HCT116 (cell line): Measurements from ENCODE around the gene NAA80. TPM values are rescaled to one million over a fixed set of nuclear protein-coding genes. Genes with fewer than 3 reads are reported as not detected.

Source experiments
- ATAC-seq: fragments of 200-7000 bp; cut with Tn5 transposase; 2 replicates; pipeline ENCODE4 v1.9.1; 2020; ENCODE audit warnings: mild to moderate bottlenecking, moderate library complexity
- Bru-seq: library from RNA; stranded (reverse); fragments of 400-500 nt; gene quantifications from one replicate; lab custom pipeline; 2021; lab: Mats Ljungman, UMichigan
- BruChase-seq, 2 experiments: library from RNA; stranded (reverse); fragments of 400-500 nt; gene quantifications; one replicate each; lab custom pipeline; 2021; lab: Mats Ljungman, UMichigan
- BruUV-seq: library from RNA; stranded (reverse); fragments of 400-500 nt; replicated peaks from 2 replicates; lab custom pipeline; 2021; lab: Mats Ljungman, UMichigan
- CTCF ChIA-PET: fragments of 300-600 bp; sonication (Branson Sonifier 250); formaldehyde crosslinking; loops from one replicate; lab custom pipeline; 2021; ENCODE audit warnings: antibody characterized with exemption; lab: Charles Lee
- POLR2A ChIA-PET: fragments of 300-600, 350-600 bp; sonication (Branson Sonifier 250); formaldehyde crosslinking; loops from one replicate; lab custom pipeline; 2021; ENCODE audit warnings: antibody characterized with exemption; lab: Charles Lee
- RAD21 ChIA-PET, 2 experiments: fragments of 300-600 bp; sonication (Branson Sonifier 250); formaldehyde crosslinking; loops; one replicate each; lab custom pipeline; 2023; ENCODE audit warnings: low total read pairs in 2 of 2; ENCODE audit not compliant: uncharacterized antibody in 2 of 2, unreplicated experiment in 2 of 2, low non-redundant PET in 1 of 2; lab: Charles Lee
- DNase-seq: peaks from one replicate; pipeline ENCODE4 v3.0.0-alpha.2; 2010; ENCODE audit warnings: low read depth, low spot score
- H2AFZ ChIP-seq: fragments of 200-600 bp; shearing (Covaris generic), sonication (generic); 2 replicates; pipeline ENCODE4 v1.6.1; 2017; ENCODE audit warnings: low read depth, mixed run types, mixed read lengths, antibody characterized with exemption, low read length; ENCODE audit not compliant: poor library complexity, severe bottlenecking
- H3K27ac ChIP-seq: 2 replicates; pipeline ENCODE4 v1.5.1; 2012; ENCODE audit warnings: low read depth, low read length
- H3K27me3 ChIP-seq: fragments of 200-600 bp; sonication (generic); 2 replicates; pipeline ENCODE4 v1.6.1; 2016; ENCODE audit warnings: mixed run types, low read length, mixed read lengths; ENCODE audit not compliant: insufficient read depth
- H3K36me3 ChIP-seq, 2 experiments: fragments of 200-500 bp in 1 of 2; fragments of 200-600 bp in 1 of 2; sonication (Bioruptor generic) in 1 of 2; sonication (generic) in 1 of 2; 2 replicates each; pipeline versions ENCODE4 v1.5.1 to v1.6.1; 2014 to 2016; ENCODE audit warnings: low read length in 2 of 2, inconsistent platforms in 1 of 2, mixed read lengths in 1 of 2, mixed run types in 1 of 2; ENCODE audit not compliant: insufficient read depth in 2 of 2, control insufficient read depth in 1 of 2
- H3K4me1 ChIP-seq, 2 experiments: fragments of 200-600 bp in 1 of 2; sonication (generic) in 1 of 2; 2 replicates each; pipeline versions ENCODE4 v1.5.1 to v1.6.1; 2012 to 2017; ENCODE audit warnings: low read length in 2 of 2, inconsistent platforms in 1 of 2, mild to moderate bottlenecking in 1 of 2, mixed read lengths in 1 of 2, mixed run types in 1 of 2, moderate library complexity in 1 of 2; ENCODE audit not compliant: insufficient read depth in 2 of 2, control insufficient read depth in 1 of 2
- H3K4me2 ChIP-seq: fragments of 200-600 bp; sonication (generic); 2 replicates; pipeline ENCODE4 v1.6.1; 2017; ENCODE audit warnings: mixed run types, low read length, mixed read lengths
- H3K4me3 ChIP-seq, 2 experiments: fragments of 200-600 bp in 1 of 2; sonication (generic) in 1 of 2; replicated peaks in 1 of 2; 2 replicates each; pipeline ENCODE4 v1.5.1; 2011 to 2016; ENCODE audit warnings: low read length in 2 of 2, control low read depth in 1 of 2, low read depth in 1 of 2, mild to moderate bottlenecking in 1 of 2, mixed read lengths in 1 of 2, mixed run types in 1 of 2
- H3K79me2 ChIP-seq: fragments of 200-600 bp; sonication (generic); 2 replicates; pipeline ENCODE4 v1.6.1; 2017; ENCODE audit warnings: mild to moderate bottlenecking, mixed run types, low read length, moderate library complexity, mixed read lengths; ENCODE audit not compliant: insufficient read depth
- H3K9ac ChIP-seq: fragments of 200-600 bp; sonication (generic); 2 replicates; pipeline ENCODE4 v1.6.1; 2016; ENCODE audit warnings: low read length, mixed read lengths
- H3K9me2 ChIP-seq: fragments of 200-600 bp; sonication (generic), shearing (Covaris generic); 2 replicates; pipeline ENCODE4 v1.6.1; 2017; ENCODE audit warnings: mixed run types, mild to moderate bottlenecking, moderate library complexity; ENCODE audit not compliant: insufficient read depth
- H3K9me3 ChIP-seq, 2 experiments: fragments of 200-500 bp in 1 of 2; fragments of 200-600 bp in 1 of 2; sonication (Bioruptor generic) in 1 of 2; sonication (generic) in 1 of 2; 2 replicates each; pipeline ENCODE4 v1.6.1; 2014 to 2017; ENCODE audit warnings: low read length in 2 of 2, mixed read lengths in 2 of 2, inconsistent platforms in 1 of 2, low read depth in 1 of 2, mild to moderate bottlenecking in 1 of 2, mixed run types in 1 of 2, moderate library complexity in 1 of 2; ENCODE audit not compliant: control insufficient read depth in 1 of 2, insufficient read depth in 1 of 2
- H4K20me1 ChIP-seq: fragments of 200-600 bp; sonication (generic), shearing (Covaris generic); 2 replicates; pipeline ENCODE4 v1.6.1; 2017; ENCODE audit warnings: mixed run types, mild to moderate bottlenecking, moderate library complexity; ENCODE audit not compliant: insufficient read depth
- CEBPB ChIP-seq: IDR thresholded peaks from 2 replicates; pipeline ENCODE4 v1.6.1; 2012; ENCODE audit warnings: low read depth
- EGR1 ChIP-seq: IDR thresholded peaks from 2 replicates; pipeline ENCODE4 v1.6.1; 2012; ENCODE audit warnings: low read depth
- ELF1 ChIP-seq: IDR thresholded peaks from 2 replicates; pipeline ENCODE4 v1.6.1; 2012; ENCODE audit warnings: low read depth, borderline replicate concordance
- JUND ChIP-seq: IDR thresholded peaks from 2 replicates; pipeline ENCODE4 v1.6.1; 2012
- POLR2A ChIP-seq: IDR thresholded peaks from 2 replicates; pipeline ENCODE4 v1.7.0; 2011; ENCODE audit warnings: borderline replicate concordance; ENCODE audit not compliant: insufficient read depth, insufficient read length; ENCODE audit errors: extremely low read depth
- POLR2AphosphoS5 ChIP-seq: IDR thresholded peaks from 2 replicates; pipeline ENCODE4 v1.6.1; 2011; ENCODE audit warnings: mild to moderate bottlenecking, low read depth, low read length, moderate library complexity
- RAD21 ChIP-seq: IDR thresholded peaks from 2 replicates; pipeline ENCODE4 v1.6.1; 2012; ENCODE audit warnings: low read depth, mild to moderate bottlenecking
- SP1 ChIP-seq: IDR thresholded peaks from 2 replicates; pipeline ENCODE4 v1.6.1; 2012; ENCODE audit warnings: low read depth
- TCF7L2 ChIP-seq: IDR thresholded peaks from 2 replicates; pipeline ENCODE4 v1.7.0; 2011; ENCODE audit warnings: borderline replicate concordance, inconsistent platforms; ENCODE audit not compliant: insufficient read depth, insufficient read length; ENCODE audit errors: extremely low read depth
- ZFX ChIP-seq: fragments of 450-650 bp; IDR thresholded peaks from 2 replicates; pipeline ENCODE4 v1.6.1; 2017
- intact Hi-C: fragments of 100-400 bp; cut with micrococcal nuclease; formaldehyde crosslinking; loops from 2 replicates; pipeline ENCODE4 v1.10.0; 2022
- long read RNA-seq: library from polyadenylated mRNA; unstranded; transcript quantifications from one replicate; pipeline ENCODE4 v2.0.0, GENCODE V29; 2021; ENCODE audit not compliant: unreplicated experiment
- polyA plus RNA-seq: library from polyadenylated mRNA; unstranded; fragments of >200 nt; gene quantifications from 2 replicates; pipeline ENCODE4 v1.2.1, GENCODE V29; 2012; ENCODE audit warnings: missing spikeins
- total RNA-seq: library from RNA; stranded (reverse); gene quantifications from one replicate; pipeline ENCODE4 v1.2.1, GENCODE V29; 2021; ENCODE audit not compliant: unreplicated experiment
- TF ChIP-seq, protein P1 (sequence below): IDR thresholded peaks from 2 replicates; pipeline ENCODE4 v1.6.1; 2012
- TF ChIP-seq, protein P2 (sequence below), 3 experiments: fragments of 200-600 bp in 1 of 3; sonication (generic) in 1 of 3; IDR thresholded peaks in 2 of 3; conservative IDR thresholded peaks in 1 of 3; 2 replicates each; pipeline ENCODE4 v1.5.1; 2012 to 2017; ENCODE audit warnings: low read depth in 2 of 3, low read length in 2 of 3, antibody characterized with exemption in 1 of 3, borderline replicate concordance in 1 of 3, control low read depth in 1 of 3, mild to moderate bottlenecking in 1 of 3, mixed read lengths in 1 of 3, mixed run types in 1 of 3, moderate library complexity in 1 of 3; ENCODE audit not compliant: insufficient read depth in 1 of 3
- TF ChIP-seq, protein P3 (sequence below): IDR thresholded peaks from 2 replicates; pipeline ENCODE4 v1.6.1; 2011; ENCODE audit warnings: mild to moderate bottlenecking, low read length, moderate library complexity; ENCODE audit not compliant: insufficient replicate concordance; ENCODE audit errors: extremely low read depth
- TF ChIP-seq, protein P4 (sequence below): IDR thresholded peaks from 2 replicates; pipeline ENCODE4 v1.6.1; 2012; ENCODE audit warnings: low read depth

The NAA80 gene, protein sequence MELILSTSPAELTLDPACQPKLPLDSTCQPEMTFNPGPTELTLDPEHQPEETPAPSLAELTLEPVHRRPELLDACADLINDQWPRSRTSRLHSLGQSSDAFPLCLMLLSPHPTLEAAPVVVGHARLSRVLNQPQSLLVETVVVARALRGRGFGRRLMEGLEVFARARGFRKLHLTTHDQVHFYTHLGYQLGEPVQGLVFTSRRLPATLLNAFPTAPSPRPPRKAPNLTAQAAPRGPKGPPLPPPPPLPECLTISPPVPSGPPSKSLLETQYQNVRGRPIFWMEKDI
- total RNA-seq, result 21.3 TPM
- 27.0 and 31.4 TPM in 2 replicates for polyA plus RNA-seq
- percentile 51 among the genes with signal in this experiment for Bru-seq, nascent RNA
- BruChase-seq, experiment 1, labeled RNA remaining after a 6-hour chase, result percentile 64 among the genes with signal in this experiment
- percentile 67 among the genes with signal in this experiment for BruChase-seq, experiment 2, labeled RNA remaining after a 2-hour chase
- long read RNA-seq, partial matches to known transcripts, result 0 of 6 reads
- long read RNA-seq, other reads (novel, unspliced or antisense), result 1 of 6 reads

DNA sequence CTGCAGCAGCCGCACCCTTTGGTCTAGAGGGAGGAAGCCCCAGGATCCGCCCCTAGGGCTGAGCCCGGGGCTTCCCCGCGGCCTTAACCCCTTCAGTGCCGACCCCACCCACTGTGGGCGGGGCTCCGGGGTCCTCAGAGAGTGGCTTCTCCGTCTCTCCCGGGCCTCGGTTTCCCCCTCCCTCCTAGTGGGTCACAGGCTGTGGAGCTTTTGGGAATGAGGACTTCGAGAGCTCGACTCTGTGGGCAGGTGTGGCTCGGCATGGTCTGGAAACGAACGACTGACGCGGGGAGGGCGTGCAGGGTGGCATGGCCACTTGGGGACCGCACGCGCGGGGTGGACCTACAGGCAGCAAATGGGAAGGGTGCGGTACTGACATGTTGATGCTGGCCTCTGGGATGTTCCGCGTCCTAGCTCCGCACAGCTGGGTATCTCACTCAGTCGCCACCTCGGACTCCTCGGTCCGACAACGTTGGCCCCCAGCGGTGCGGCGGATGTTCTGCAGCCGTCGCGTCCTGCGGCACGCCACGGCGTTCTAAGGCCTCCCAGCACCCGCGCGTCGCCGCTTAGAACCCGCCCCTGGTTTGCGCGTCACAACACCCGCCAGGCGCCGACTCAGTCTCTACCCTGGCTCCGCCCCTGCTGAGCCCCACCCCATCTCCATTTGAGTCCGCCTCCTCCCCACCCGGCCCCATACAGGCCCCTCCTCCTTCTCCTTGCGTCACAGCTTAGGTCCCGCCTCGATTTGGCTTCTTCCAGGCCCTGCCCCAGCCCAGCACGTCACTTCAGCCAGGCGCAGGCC lies at the start of gene NAA80, which contains the start of gene HYAL3:
TSS of gene NAA80 (minus strand) at position 570 of the 802 bp plus-strand sequence. CDS start 1,942 bp downstream, outside the sequence.
TSS of gene HYAL3 (minus strand) at position 570 of the 802 bp plus-strand sequence. CDS start 3,803 bp downstream, outside the sequence.
- ATAC-seq (peak; percentile 83), DNase-seq (peak; percentile 99)
- H3K79me2 ChIP-seq, result peaks cover 3% of the 10 kb centered on the region; the same call in 1 of the 2 replicates
- no peaks in the 10 kb centered on the region for H3K9me3 ChIP-seq
- H3K9me2 ChIP-seq, result no peaks in the 10 kb centered on the region
- H4K20me1 ChIP-seq, result no peaks in the 10 kb centered on the region
- TF ChIP-seq, protein P1, sequence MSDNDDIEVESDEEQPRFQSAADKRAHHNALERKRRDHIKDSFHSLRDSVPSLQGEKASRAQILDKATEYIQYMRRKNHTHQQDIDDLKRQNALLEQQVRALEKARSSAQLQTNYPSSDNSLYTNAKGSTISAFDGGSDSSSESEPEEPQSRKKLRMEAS, result no peak
- TF ChIP-seq TCF7L2 (peak; percentile 28), RAD21 (no peak), EGR1 (no peak), CEBPB (no peak), POLR2A (peak; percentile 72), POLR2AphosphoS5 (peak; percentile 95), ELF1 (no peak), ZFX (peak; percentile 34; the same call in 1 of the 2 replicates), JUND (no peak), SP1 (no peak)
- TF ChIP-seq, protein P2, sequence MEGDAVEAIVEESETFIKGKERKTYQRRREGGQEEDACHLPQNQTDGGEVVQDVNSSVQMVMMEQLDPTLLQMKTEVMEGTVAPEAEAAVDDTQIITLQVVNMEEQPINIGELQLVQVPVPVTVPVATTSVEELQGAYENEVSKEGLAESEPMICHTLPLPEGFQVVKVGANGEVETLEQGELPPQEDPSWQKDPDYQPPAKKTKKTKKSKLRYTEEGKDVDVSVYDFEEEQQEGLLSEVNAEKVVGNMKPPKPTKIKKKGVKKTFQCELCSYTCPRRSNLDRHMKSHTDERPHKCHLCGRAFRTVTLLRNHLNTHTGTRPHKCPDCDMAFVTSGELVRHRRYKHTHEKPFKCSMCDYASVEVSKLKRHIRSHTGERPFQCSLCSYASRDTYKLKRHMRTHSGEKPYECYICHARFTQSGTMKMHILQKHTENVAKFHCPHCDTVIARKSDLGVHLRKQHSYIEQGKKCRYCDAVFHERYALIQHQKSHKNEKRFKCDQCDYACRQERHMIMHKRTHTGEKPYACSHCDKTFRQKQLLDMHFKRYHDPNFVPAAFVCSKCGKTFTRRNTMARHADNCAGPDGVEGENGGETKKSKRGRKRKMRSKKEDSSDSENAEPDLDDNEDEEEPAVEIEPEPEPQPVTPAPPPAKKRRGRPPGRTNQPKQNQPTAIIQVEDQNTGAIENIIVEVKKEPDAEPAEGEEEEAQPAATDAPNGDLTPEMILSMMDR (IDR thresholded peaks at IDR 0.05 in 2 of 3, conservative IDR thresholded peaks at IDR 0.05 in 1 of 3; ENCODE audit: borderline replicate concordance in 1 of 3, insufficient read depth in 1 of 3, low read depth in 2 of 3, low read length in 2 of 3), result peak in 2 of 3 experiments; percentile 11 to 30; a peak in 3 of 6 replicates
- TF ChIP-seq, protein P3, sequence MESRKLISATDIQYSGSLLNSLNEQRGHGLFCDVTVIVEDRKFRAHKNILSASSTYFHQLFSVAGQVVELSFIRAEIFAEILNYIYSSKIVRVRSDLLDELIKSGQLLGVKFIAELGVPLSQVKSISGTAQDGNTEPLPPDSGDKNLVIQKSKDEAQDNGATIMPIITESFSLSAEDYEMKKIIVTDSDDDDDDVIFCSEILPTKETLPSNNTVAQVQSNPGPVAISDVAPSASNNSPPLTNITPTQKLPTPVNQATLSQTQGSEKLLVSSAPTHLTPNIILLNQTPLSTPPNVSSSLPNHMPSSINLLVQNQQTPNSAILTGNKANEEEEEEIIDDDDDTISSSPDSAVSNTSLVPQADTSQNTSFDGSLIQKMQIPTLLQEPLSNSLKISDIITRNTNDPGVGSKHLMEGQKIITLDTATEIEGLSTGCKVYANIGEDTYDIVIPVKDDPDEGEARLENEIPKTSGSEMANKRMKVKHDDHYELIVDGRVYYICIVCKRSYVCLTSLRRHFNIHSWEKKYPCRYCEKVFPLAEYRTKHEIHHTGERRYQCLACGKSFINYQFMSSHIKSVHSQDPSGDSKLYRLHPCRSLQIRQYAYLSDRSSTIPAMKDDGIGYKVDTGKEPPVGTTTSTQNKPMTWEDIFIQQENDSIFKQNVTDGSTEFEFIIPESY, result peak; percentile 40
- TF ChIP-seq, protein P4, sequence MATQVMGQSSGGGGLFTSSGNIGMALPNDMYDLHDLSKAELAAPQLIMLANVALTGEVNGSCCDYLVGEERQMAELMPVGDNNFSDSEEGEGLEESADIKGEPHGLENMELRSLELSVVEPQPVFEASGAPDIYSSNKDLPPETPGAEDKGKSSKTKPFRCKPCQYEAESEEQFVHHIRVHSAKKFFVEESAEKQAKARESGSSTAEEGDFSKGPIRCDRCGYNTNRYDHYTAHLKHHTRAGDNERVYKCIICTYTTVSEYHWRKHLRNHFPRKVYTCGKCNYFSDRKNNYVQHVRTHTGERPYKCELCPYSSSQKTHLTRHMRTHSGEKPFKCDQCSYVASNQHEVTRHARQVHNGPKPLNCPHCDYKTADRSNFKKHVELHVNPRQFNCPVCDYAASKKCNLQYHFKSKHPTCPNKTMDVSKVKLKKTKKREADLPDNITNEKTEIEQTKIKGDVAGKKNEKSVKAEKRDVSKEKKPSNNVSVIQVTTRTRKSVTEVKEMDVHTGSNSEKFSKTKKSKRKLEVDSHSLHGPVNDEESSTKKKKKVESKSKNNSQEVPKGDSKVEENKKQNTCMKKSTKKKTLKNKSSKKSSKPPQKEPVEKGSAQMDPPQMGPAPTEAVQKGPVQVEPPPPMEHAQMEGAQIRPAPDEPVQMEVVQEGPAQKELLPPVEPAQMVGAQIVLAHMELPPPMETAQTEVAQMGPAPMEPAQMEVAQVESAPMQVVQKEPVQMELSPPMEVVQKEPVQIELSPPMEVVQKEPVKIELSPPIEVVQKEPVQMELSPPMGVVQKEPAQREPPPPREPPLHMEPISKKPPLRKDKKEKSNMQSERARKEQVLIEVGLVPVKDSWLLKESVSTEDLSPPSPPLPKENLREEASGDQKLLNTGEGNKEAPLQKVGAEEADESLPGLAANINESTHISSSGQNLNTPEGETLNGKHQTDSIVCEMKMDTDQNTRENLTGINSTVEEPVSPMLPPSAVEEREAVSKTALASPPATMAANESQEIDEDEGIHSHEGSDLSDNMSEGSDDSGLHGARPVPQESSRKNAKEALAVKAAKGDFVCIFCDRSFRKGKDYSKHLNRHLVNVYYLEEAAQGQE, result no peak
- no peaks in the 10 kb centered on the region for H3K27me3 ChIP-seq
- peak within 1 kb of the TSS; percentile 97 for H3K4me2 ChIP-seq
- peaks cover 21 to 47% of the 10 kb centered on the region in 2 experiments for H3K4me1 ChIP-seq
- intact Hi-C loops, result no loop called here
- H3K4me3 ChIP-seq, result peak within 1 kb of the TSS; percentile 55 to 92
- BruUV-seq, result TSS peak; percentile 41
- no peaks in the 10 kb centered on the region for H3K36me3 ChIP-seq
- peak within 1 kb of the TSS; percentile 91 for H3K9ac ChIP-seq
- ChIA-PET CTCF (interaction anchor here (0.5 to 1.4 kb wide), 10 partner anchors 18 to 87 kb away, joined by 3 to 9 read pairs (median 4); partner anchors contain the start of gene TUSC2), RAD21 (interaction anchor here (0.5 to 1.3 kb wide), 8 partner anchors 14 to 1178 kb away, joined by 3 to 5 read pairs (median 4); no protein-coding TSS in a partner anchor), POLR2A (interaction anchor here (0.6 to 2.0 kb wide), 10 partner anchors 16 to 104 kb away, joined by 3 to 12 read pairs (median 4); partner anchors contain the start of genes GNAI2, RASSF1 and TUSC2)
- no peak within 1 kb of the TSS for H2AFZ ChIP-seq
- H3K27ac ChIP-seq, result peak within 1 kb of the TSS; percentile 73
